ENCODE data around the gene NELL1. TPM values are rescaled to one million over a fixed set of nuclear protein-coding genes. Genes with fewer than 3 reads are reported as not detected.

The NELL1 gene
- total RNA-seq, 1 donor from 2014 or later: 0.45 TPM

- Mint-ChIP-seq H3K27ac (ENCODE audit: unreplicated experiment) (no peak overlapping the region), H3K4me1 (ENCODE audit: low read depth, unreplicated experiment) (no peaks in the 10 kb centered on the region), H3K9me3 (ENCODE audit: unreplicated experiment) (no peaks in the 10 kb centered on the region), H3K4me3 (ENCODE audit: unreplicated experiment) (no peak overlapping the region), H3K36me3 (ENCODE audit: low read depth, unreplicated experiment) (no peaks in the 10 kb centered on the region), H3K27me3 (ENCODE audit: low read depth, unreplicated experiment) (no peaks in the 10 kb centered on the region)
- Histone ChIP-seq H2AFZ (ENCODE audit: low read depth, low read length) (no peak overlapping the region), H3K9ac (ENCODE audit: low read length) (no peak overlapping the region), H4K20me1 (ENCODE audit: insufficient read depth, low read length) (no peaks in the 10 kb centered on the region), H3K4me1 (ENCODE audit: insufficient read depth, low read length) (no peaks in the 10 kb centered on the region), H3K79me2 (ENCODE audit: insufficient read depth, low read length) (no peaks in the 10 kb centered on the region), H3K36me3 (ENCODE audit: insufficient read depth, low read length) (no peaks in the 10 kb centered on the region), H3K27ac (ENCODE audit: low read depth, low read length) (no peak overlapping the region), H3K27me3 (ENCODE audit: insufficient read depth, low read length) (no peaks in the 10 kb centered on the region), H3K4me3 (ENCODE audit: insufficient read depth, low read depth, low read length) (no peak overlapping the region), H3K9me3 (ENCODE audit: insufficient read depth, low read depth, low read length) (no peaks in the 10 kb centered on the region), H3K4me2 (ENCODE audit: low read length) (no peak overlapping the region)
- FAIRE-seq: no peak
- DNase-seq (ENCODE audit: low read depth): no peak
- TF ChIP-seq CTCF (IDR thresholded peaks at IDR 0.05; ENCODE audit: insufficient read depth, low read depth, low read length) (no peak), EZH2 (IDR thresholded peaks at IDR 0.05; ENCODE audit: insufficient read depth, low read length) (no peak)
These were observed 241.3 kb downstream of the NELL1 start for GRCh38 chr11:20910733-20911132.

- H3K79me2 ChIP-seq (ENCODE audit: insufficient read depth, low read length): no peaks in the 10 kb centered on the region
- H3K4me3 ChIP-seq (ENCODE audit: insufficient read depth, low read depth, low read length): no peak overlapping the region
- FAIRE-seq: no peak
- no peaks in the 10 kb centered on the region for H3K36me3 ChIP-seq (ENCODE audit: insufficient read depth, low read length)
- Mint-ChIP-seq H3K36me3 (ENCODE audit: low read depth, unreplicated experiment) (no peaks in the 10 kb centered on the region), H3K4me3 (ENCODE audit: unreplicated experiment) (no peak overlapping the region), H3K27me3 (ENCODE audit: low read depth, unreplicated experiment) (no peaks in the 10 kb centered on the region), H3K4me1 (ENCODE audit: low read depth, unreplicated experiment) (no peaks in the 10 kb centered on the region), H3K9me3 (ENCODE audit: unreplicated experiment) (no peaks in the 10 kb centered on the region), H3K27ac (ENCODE audit: unreplicated experiment) (no peak overlapping the region)
- H2AFZ ChIP-seq (ENCODE audit: low read depth, low read length): no peak overlapping the region
- H3K9me3 ChIP-seq (ENCODE audit: insufficient read depth, low read depth, low read length): no peaks in the 10 kb centered on the region
- no peak for DNase-seq (ENCODE audit: low read depth)
- H3K4me2 ChIP-seq (ENCODE audit: low read length): no peak overlapping the region
- no peaks in the 10 kb centered on the region for H4K20me1 ChIP-seq (ENCODE audit: insufficient read depth, low read length)
- TF ChIP-seq EZH2 (IDR thresholded peaks at IDR 0.05; ENCODE audit: insufficient read depth, low read length): no peak
- no peak for TF ChIP-seq CTCF (IDR thresholded peaks at IDR 0.05; ENCODE audit: insufficient read depth, low read depth, low read length)
- H3K4me1 ChIP-seq (ENCODE audit: insufficient read depth, low read length): no peaks in the 10 kb centered on the region
- no peaks in the 10 kb centered on the region for H3K27me3 ChIP-seq (ENCODE audit: insufficient read depth, low read length)
- no peak overlapping the region for H3K27ac ChIP-seq (ENCODE audit: low read depth, low read length)
- no peak overlapping the region for H3K9ac ChIP-seq (ENCODE audit: low read length)
These were observed 242.9 kb downstream of the NELL1 start for GRCh38 chr11:20912065-20912821.

GRCh38 chr11:20912922-20913512 lies 243.6 kb downstream of the NELL1 start:
- Mint-ChIP-seq H3K4me3 (ENCODE audit: unreplicated experiment) (no peak overlapping the region), H3K9me3 (ENCODE audit: unreplicated experiment) (no peaks in the 10 kb centered on the region), H3K27ac (ENCODE audit: unreplicated experiment) (no peak overlapping the region), H3K27me3 (ENCODE audit: low read depth, unreplicated experiment) (no peaks in the 10 kb centered on the region), H3K36me3 (ENCODE audit: low read depth, unreplicated experiment) (no peaks in the 10 kb centered on the region), H3K4me1 (ENCODE audit: low read depth, unreplicated experiment) (no peaks in the 10 kb centered on the region)
- H3K79me2 ChIP-seq (ENCODE audit: insufficient read depth, low read length): no peaks in the 10 kb centered on the region
- DNase-seq (ENCODE audit: low read depth) (no peak), FAIRE-seq (no peak)
- H3K9ac ChIP-seq (ENCODE audit: low read length): no peak overlapping the region
- H3K4me3 ChIP-seq (ENCODE audit: insufficient read depth, low read depth, low read length): no peak overlapping the region
- no peaks in the 10 kb centered on the region for H3K27me3 ChIP-seq (ENCODE audit: insufficient read depth, low read length)
- H3K36me3 ChIP-seq (ENCODE audit: insufficient read depth, low read length): no peaks in the 10 kb centered on the region
- no peak overlapping the region for H2AFZ ChIP-seq (ENCODE audit: low read depth, low read length)
- H3K4me2 ChIP-seq (ENCODE audit: low read length): no peak overlapping the region
- H3K9me3 ChIP-seq (ENCODE audit: insufficient read depth, low read depth, low read length): no peaks in the 10 kb centered on the region
- H3K4me1 ChIP-seq (ENCODE audit: insufficient read depth, low read length): no peaks in the 10 kb centered on the region
- no peaks in the 10 kb centered on the region for H4K20me1 ChIP-seq (ENCODE audit: insufficient read depth, low read length)
- no peak overlapping the region for H3K27ac ChIP-seq (ENCODE audit: low read depth, low read length)
- TF ChIP-seq EZH2 (IDR thresholded peaks at IDR 0.05; ENCODE audit: insufficient read depth, low read length) (no peak), CTCF (IDR thresholded peaks at IDR 0.05; ENCODE audit: insufficient read depth, low read depth, low read length) (no peak)

All from astrocyte (in vitro differentiated cells and primary cell).